Measurements from ENCODE around the gene PMS1. TPM values are rescaled to one million over a fixed set of nuclear protein-coding genes. Genes with fewer than 3 reads are reported as not detected.

Gene PMS1
- total and polyA plus RNA-seq, 9 of the 15 experiments (the other 6 are each of a cell fraction or from before 2014, with no cell fraction given): 14.5 to 29.8 (median 24.7) TPM

GRCh38 chr2:189783927-189784867 is at the start of gene PMS1, which contains the start of gene ORMDL1 (continued):
- TF ChIP-seq ZBTB1 (CRISPR knock-in tag; IDR thresholded peaks at IDR 0.05; ENCODE audit: borderline replicate concordance, low read depth) (peak; percentile 94), ZNF197 (CRISPR knock-in tag; IDR thresholded peaks at IDR 0.05; ENCODE audit: low read depth) (no peak), ZNF311 (CRISPR knock-in tag; IDR thresholded peaks at IDR 0.05) (no peak), ZFP36 (IDR thresholded peaks at IDR 0.05; ENCODE audit: low read depth, low read length, partially characterized antibody) (no peak), ATF4 (CRISPR knock-in tag; IDR thresholded peaks at IDR 0.05) (peak; percentile 3; the same call in 1 of the 2 replicates), ETV1 (tag; conservative IDR thresholded peaks at IDR 0.05; ENCODE audit: low read depth) (no peak), MYNN (IDR thresholded peaks at IDR 0.05) (peak; percentile 37; the same call in 1 of the 2 replicates), MYNN (CRISPR knock-in tag; IDR thresholded peaks at IDR 0.05) (no peak), NR1H2 (CRISPR knock-in tag; IDR thresholded peaks at IDR 0.05) (no peak), CXXC5 (CRISPR knock-in tag; IDR thresholded peaks at IDR 0.05) (peak; percentile 98), NONO (IDR thresholded peaks at IDR 0.05; ENCODE audit: low read depth in 2 of 2, low read length in 1 of 2) (peak; percentile 68; a peak in 3 of 4 replicates), POLR2AphosphoS5 (IDR thresholded peaks at IDR 0.05; ENCODE audit: control insufficient read depth, insufficient read depth, low read depth, low read length) (peak; percentile 28; the same call in 1 of the 2 replicates), PCBP1 (IDR thresholded peaks at IDR 0.05; ENCODE audit: low read depth, low read length, poor library complexity, severe bottlenecking) (peak; percentile 67), BHLHE40 (IDR thresholded peaks at IDR 0.05; ENCODE audit: low read length) (peak; percentile 24), ILF3 (IDR thresholded peaks at IDR 0.05; ENCODE audit: borderline replicate concordance) (no peak), E2F6 (IDR thresholded peaks at IDR 0.05; ENCODE audit: borderline replicate concordance in 1 of 2, extremely low read depth in 1 of 2, insufficient read depth in 1 of 2, insufficient read length in 1 of 2, low read depth in 1 of 2, low read length in 1 of 2, poor library complexity in 1 of 2, severe bottlenecking in 1 of 2) (peak; percentile 85 to 92), ZNF512 (tag; IDR thresholded peaks at IDR 0.05) (no peak), CTBP1 (IDR thresholded peaks at IDR 0.05; ENCODE audit: borderline replicate concordance) (peak; percentile 92), ATF7 (IDR thresholded peaks at IDR 0.05) (peak; percentile 84), HEY1 (CRISPR knock-in tag; IDR thresholded peaks at IDR 0.05; ENCODE audit: borderline replicate concordance) (no peak), POLR2H (tag; IDR thresholded peaks at IDR 0.05; ENCODE audit: low read depth) (peak; percentile 45; the same call in 1 of the 2 replicates), CBX1 (IDR thresholded peaks at IDR 0.05; ENCODE audit: low read depth) (peak; percentile 18; the same call in 1 of the 2 replicates), C11orf30 (IDR thresholded peaks at IDR 0.05; ENCODE audit: low read depth) (peak; percentile 29)
